C4-2B (cell line): ENCODE measurements around the gene ADAM12.

Source experiments
- CTCF ChIP-seq: fragments of 450-650 bp; conservative IDR thresholded peaks from 2 replicates; pipeline ENCODE4 v1.5.1; 2017; ENCODE audit warnings: mild to moderate bottlenecking
- ZFX ChIP-seq: fragments of 450-650 bp; IDR thresholded peaks from 2 replicates; pipeline ENCODE4 v1.6.1; 2017

GRCh38 chr10:126191192-126191591 is 197.1 kb downstream of the ADAM12 start:
- TF ChIP-seq CTCF = no peak
- TF ChIP-seq ZFX = no peak
